H9 (cell line): Measurements from ENCODE around the gene SLC34A1. TPM values are rescaled to one million over a fixed set of nuclear protein-coding genes. Genes with fewer than 3 reads are reported as not detected.

ENCODE experiments used
- DNase-seq: peaks from one replicate; pipeline ENCODE4 v3.0.0-alpha.2; 2017
- H2AFZ ChIP-seq: one replicate; pipeline ENCODE4 v1.6.1; 2013; ENCODE audit warnings: mild to moderate bottlenecking, low read length, control low read depth, moderate library complexity
- H2AK5ac ChIP-seq: 2 replicates; pipeline ENCODE4 v1.6.1; 2013; ENCODE audit warnings: low read length, control low read depth, mixed read lengths; ENCODE audit not compliant: insufficient read length
- H2BK120ac ChIP-seq: one replicate; pipeline ENCODE4 v1.6.1; 2013; ENCODE audit warnings: low read depth, mild to moderate bottlenecking, low read length, control low read depth, inconsistent platforms; ENCODE audit not compliant: poor library complexity, severe bottlenecking
- H2BK12ac ChIP-seq: 2 replicates; pipeline ENCODE4 v1.6.1; 2013; ENCODE audit warnings: low read length, control low read depth, mixed read lengths, low read depth; ENCODE audit not compliant: insufficient read length
- H2BK15ac ChIP-seq: 2 replicates; pipeline ENCODE4 v1.6.1; 2013; ENCODE audit warnings: low read depth, low read length, control low read depth
- H2BK20ac ChIP-seq: one replicate; pipeline ENCODE4 v1.6.1; 2013; ENCODE audit warnings: low read depth, mild to moderate bottlenecking, low read length, control low read depth, inconsistent platforms; ENCODE audit not compliant: poor library complexity, severe bottlenecking
- H2BK5ac ChIP-seq: 2 replicates; pipeline ENCODE4 v1.6.1; 2013; ENCODE audit warnings: low read length, control low read depth, mixed read lengths; ENCODE audit not compliant: insufficient read length
- H3K14ac ChIP-seq: 2 replicates; pipeline ENCODE4 v1.6.1; 2013; ENCODE audit warnings: low read length, control low read depth; ENCODE audit not compliant: insufficient read depth
- H3K18ac ChIP-seq: 2 replicates; pipeline ENCODE4 v1.6.1; 2013; ENCODE audit warnings: low read depth, mild to moderate bottlenecking, mixed read lengths, low read length, control low read depth; ENCODE audit not compliant: insufficient read length
- H3K23ac ChIP-seq: 2 replicates; pipeline ENCODE4 v1.6.1; 2013; ENCODE audit warnings: low read length, control low read depth, mixed read lengths, low read depth; ENCODE audit not compliant: insufficient read length
- H3K23me2 ChIP-seq: 2 replicates; pipeline ENCODE4 v1.6.1; 2013; ENCODE audit warnings: low read depth, mild to moderate bottlenecking, mixed read lengths, low read length, control low read depth; ENCODE audit not compliant: insufficient read length, poor library complexity, severe bottlenecking
- H3K27ac ChIP-seq: 2 replicates; pipeline ENCODE4 v1.5.1; 2013; ENCODE audit warnings: low read length, control low read depth, mixed read lengths, low read depth; ENCODE audit not compliant: insufficient read length
- H3K27me3 ChIP-seq: 2 replicates; pipeline ENCODE4 v1.6.1; 2013; ENCODE audit warnings: low read length, control low read depth, inconsistent platforms; ENCODE audit not compliant: insufficient read depth
- H3K4ac ChIP-seq: 2 replicates; pipeline ENCODE4 v1.6.1; 2013; ENCODE audit warnings: low read depth, mild to moderate bottlenecking, control low read depth, inconsistent platforms, low read length, moderate library complexity
- H3K4me1 ChIP-seq: 2 replicates; pipeline ENCODE4 v1.6.1; 2013; ENCODE audit warnings: low read length, control low read depth, inconsistent platforms; ENCODE audit not compliant: insufficient read depth
- H3K4me2 ChIP-seq: 2 replicates; pipeline ENCODE4 v1.6.1; 2013; ENCODE audit warnings: low read length, control low read depth, mixed read lengths; ENCODE audit not compliant: insufficient read length, insufficient read depth
- H3K56ac ChIP-seq: 2 replicates; pipeline ENCODE4 v1.6.1; 2013; ENCODE audit warnings: low read depth, mild to moderate bottlenecking, mixed read lengths, low read length, control low read depth; ENCODE audit not compliant: insufficient read length
- H3K79me1 ChIP-seq: 2 replicates; pipeline ENCODE4 v1.6.1; 2013; ENCODE audit warnings: low read depth, mild to moderate bottlenecking, moderate library complexity, low read length, control low read depth, inconsistent platforms; ENCODE audit not compliant: insufficient read depth, poor library complexity, severe bottlenecking
- H3K79me2 ChIP-seq: 2 replicates; pipeline ENCODE4 v1.6.1; 2013; ENCODE audit warnings: low read length, control low read depth, inconsistent platforms; ENCODE audit not compliant: insufficient read depth
- H3K9ac ChIP-seq: 2 replicates; pipeline ENCODE4 v1.6.1; 2013; ENCODE audit warnings: low read length, control low read depth, mixed read lengths; ENCODE audit not compliant: insufficient read length; ENCODE audit errors: extremely low read depth
- H3K9me3 ChIP-seq: one replicate; pipeline ENCODE4 v1.6.1; 2013; ENCODE audit warnings: low read depth, low read length, inconsistent platforms; ENCODE audit not compliant: control insufficient read depth
- H3T11ph ChIP-seq: one replicate; pipeline ENCODE4 v1.6.1; 2013; ENCODE audit warnings: mild to moderate bottlenecking, low read length, control low read depth, inconsistent platforms
- H4K20me1 ChIP-seq: one replicate; pipeline ENCODE4 v1.6.1; 2013; ENCODE audit not compliant: control insufficient read depth, insufficient read length, insufficient read depth
- H4K5ac ChIP-seq: 2 replicates; pipeline ENCODE4 v1.6.1; 2013; ENCODE audit warnings: low read depth, mild to moderate bottlenecking, mixed read lengths, low read length, control low read depth; ENCODE audit not compliant: insufficient read length
- H4K8ac ChIP-seq: replicated peaks from 2 replicates; pipeline ENCODE4 v1.6.1; 2013; ENCODE audit warnings: low read length, control low read depth, mixed read lengths, low read depth; ENCODE audit not compliant: insufficient read length
- H4K91ac ChIP-seq: 2 replicates; pipeline ENCODE4 v1.6.1; 2013; ENCODE audit warnings: low read depth, mild to moderate bottlenecking, moderate library complexity, mixed read lengths, low read length, control low read depth; ENCODE audit not compliant: insufficient read length
- H3K27ac Mint-ChIP-seq, 3 experiments: 2 replicates in 2 of 3; 3 replicates in 1 of 3; pipeline ENCODE4 v1.8.0; 2020 to 2021; ENCODE audit warnings: mixed read lengths in 3 of 3, mild to moderate bottlenecking in 1 of 3, moderate library complexity in 1 of 3
- H3K27me3 Mint-ChIP-seq: 2 replicates; pipeline ENCODE4 v1.8.0; 2021; ENCODE audit warnings: low read depth, mild to moderate bottlenecking, moderate library complexity, mixed read lengths
- H3K36me3 Mint-ChIP-seq, 3 experiments: 2 replicates in 2 of 3; 3 replicates in 1 of 3; pipeline ENCODE4 v1.8.0; 2020 to 2021; ENCODE audit warnings: low read depth in 3 of 3, mixed read lengths in 3 of 3; ENCODE audit not compliant: insufficient read depth in 1 of 3
- H3K4me1 Mint-ChIP-seq, 2 experiments: 2 replicates each; pipeline ENCODE4 v1.8.0; 2020; ENCODE audit warnings: mixed read lengths in 2 of 2
- H3K4me3 Mint-ChIP-seq, 2 experiments: 2 replicates in 1 of 2; 3 replicates in 1 of 2; pipeline ENCODE4 v1.8.0; 2020 to 2021; ENCODE audit warnings: mild to moderate bottlenecking in 2 of 2, mixed read lengths in 2 of 2, moderate library complexity in 1 of 2
- H3K9me3 Mint-ChIP-seq, 2 experiments: 2 replicates in 1 of 2; 3 replicates in 1 of 2; pipeline ENCODE4 v1.8.0; 2020; ENCODE audit warnings: mild to moderate bottlenecking in 2 of 2, mixed read lengths in 2 of 2, moderate library complexity in 1 of 2
- WGBS: extraction: QIAGEN DNeasy Blood & Tissue Kit; methylation state at CpG from one replicate; pipeline ENCODE4 v1.1.7; 2013; ENCODE audit warnings: missing lambda C conversion rate, low lambda C conversion rate, mixed read lengths; ENCODE audit not compliant: insufficient read length; ENCODE audit errors: extremely low coverage; 5-methylcytosine and 5-hydroxymethylcytosine counted together
- total RNA-seq: library from RNA; stranded (reverse); gene quantifications from 2 replicates; pipeline ENCODE4 v1.2.1, GENCODE V29; 2021
- TF ChIP-seq, protein P1 (sequence below): fragments of 200-600 bp; sonication (generic); conservative IDR thresholded peaks from 3 replicates; pipeline ENCODE4 v1.8.0; 2021; ENCODE audit warnings: antibody characterized with exemption, mild to moderate bottlenecking

Gene SLC34A1
- total RNA-seq, 1 experiment from 2014 or later: not detected

DNA sequence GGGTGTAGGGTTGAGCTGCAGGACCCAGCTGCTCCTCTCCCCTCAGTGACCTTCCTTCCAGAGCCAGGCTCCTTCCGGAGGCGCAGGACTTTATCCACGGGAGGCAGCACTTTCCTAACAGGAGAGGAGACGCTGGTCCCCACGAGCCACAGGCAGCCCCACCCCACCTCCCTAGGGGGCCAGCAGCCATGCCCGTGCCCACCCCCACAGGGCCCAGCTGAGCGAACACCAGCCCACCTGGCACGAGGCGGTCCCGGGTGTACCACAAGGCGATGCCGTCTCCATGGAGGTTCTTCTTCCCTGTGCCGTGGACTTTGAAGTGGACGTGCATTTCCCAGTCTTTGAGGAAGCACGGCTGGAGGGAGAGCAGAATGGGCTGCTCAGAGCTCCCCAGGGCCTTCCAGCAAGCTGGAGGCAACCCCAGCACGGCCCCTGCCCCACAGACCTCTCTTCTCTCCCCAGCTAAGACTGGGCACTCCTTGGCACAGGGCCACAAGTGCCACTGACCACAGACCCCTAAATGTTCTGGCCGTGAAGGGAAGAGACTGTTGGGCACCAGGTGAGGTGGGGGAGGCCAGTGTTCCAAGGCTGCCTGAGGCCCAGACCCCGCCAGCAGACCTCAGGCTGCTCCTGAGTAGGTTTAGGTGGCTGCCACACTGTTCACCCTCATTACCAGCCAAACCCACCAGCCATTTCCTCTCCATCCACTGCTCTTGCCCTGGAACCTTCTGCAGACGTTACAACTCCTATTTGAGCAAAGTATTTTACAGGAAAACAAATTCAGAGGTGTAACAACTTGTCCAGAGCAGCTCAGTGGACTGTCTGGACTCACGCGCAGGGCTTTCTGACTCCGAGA, 45.8 kb upstream of the SLC34A1 start:
- H3K56ac ChIP-seq: no peak overlapping the region
- no peaks in the 10 kb centered on the region for H3K9me3 ChIP-seq
- no peaks in the 10 kb centered on the region for H3K27me3 ChIP-seq
- no peak overlapping the region; a peak in 1 of 5 replicates for H3K4me3 Mint-ChIP-seq
- H4K20me1 ChIP-seq: no peaks in the 10 kb centered on the region
- H3K79me2 ChIP-seq: no peaks in the 10 kb centered on the region; the same call in 1 of the 2 replicates
- TF ChIP-seq, protein P1, sequence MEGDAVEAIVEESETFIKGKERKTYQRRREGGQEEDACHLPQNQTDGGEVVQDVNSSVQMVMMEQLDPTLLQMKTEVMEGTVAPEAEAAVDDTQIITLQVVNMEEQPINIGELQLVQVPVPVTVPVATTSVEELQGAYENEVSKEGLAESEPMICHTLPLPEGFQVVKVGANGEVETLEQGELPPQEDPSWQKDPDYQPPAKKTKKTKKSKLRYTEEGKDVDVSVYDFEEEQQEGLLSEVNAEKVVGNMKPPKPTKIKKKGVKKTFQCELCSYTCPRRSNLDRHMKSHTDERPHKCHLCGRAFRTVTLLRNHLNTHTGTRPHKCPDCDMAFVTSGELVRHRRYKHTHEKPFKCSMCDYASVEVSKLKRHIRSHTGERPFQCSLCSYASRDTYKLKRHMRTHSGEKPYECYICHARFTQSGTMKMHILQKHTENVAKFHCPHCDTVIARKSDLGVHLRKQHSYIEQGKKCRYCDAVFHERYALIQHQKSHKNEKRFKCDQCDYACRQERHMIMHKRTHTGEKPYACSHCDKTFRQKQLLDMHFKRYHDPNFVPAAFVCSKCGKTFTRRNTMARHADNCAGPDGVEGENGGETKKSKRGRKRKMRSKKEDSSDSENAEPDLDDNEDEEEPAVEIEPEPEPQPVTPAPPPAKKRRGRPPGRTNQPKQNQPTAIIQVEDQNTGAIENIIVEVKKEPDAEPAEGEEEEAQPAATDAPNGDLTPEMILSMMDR: no peak
- H3K4me1 ChIP-seq: peaks cover 6% of the 10 kb centered on the region; the same call in 1 of the 2 replicates
- no peaks in the 10 kb centered on the region; the same call in 1 of the 2 replicates for H3K27me3 Mint-ChIP-seq
- no CpG with 5 or more reads among the region's 22 CpGs for WGBS
- H4K5ac ChIP-seq: no peak overlapping the region
- H3K9ac ChIP-seq: no peak overlapping the region
- H2AK5ac ChIP-seq: no peak overlapping the region
- H3K23ac ChIP-seq: no peak overlapping the region
- no peak overlapping the region for H2BK15ac ChIP-seq
- H4K8ac ChIP-seq: no peak overlapping the region
- no peak overlapping the region for H3K4me2 ChIP-seq
- H2BK20ac ChIP-seq: no peak overlapping the region
- no peaks in the 10 kb centered on the region for H3K23me2 ChIP-seq
- no peak overlapping the region for H2BK12ac ChIP-seq
- no peaks in the 10 kb centered on the region for H3K79me1 ChIP-seq
- DNase-seq: no peak
- H3K14ac ChIP-seq: no peak overlapping the region
- no peaks in the 10 kb centered on the region for H3K9me3 Mint-ChIP-seq
- no peak overlapping the region for H4K91ac ChIP-seq
- H3K27ac ChIP-seq: no peak overlapping the region
- H3K4me1 Mint-ChIP-seq: peaks cover 9 to 17% of the 10 kb centered on the region in 2 experiments
- H2BK5ac ChIP-seq: no peak overlapping the region
- H2AFZ ChIP-seq: no peak overlapping the region
- H3K4ac ChIP-seq: no peak overlapping the region
- no peak overlapping the region for H3K18ac ChIP-seq
- peak overlapping the region in 1 of 3 experiments; percentile 48; a peak in 2 of 7 replicates for H3K27ac Mint-ChIP-seq
- no peak overlapping the region for H3T11ph ChIP-seq
- peaks cover 24 to 61% (median 54%) of the 10 kb centered on the region in 3 experiments; a peak in 6 of 7 replicates for H3K36me3 Mint-ChIP-seq
- no peak overlapping the region for H2BK120ac ChIP-seq
